ENCODE results near the gene SLC35A4. TPM values are rescaled to one million over a fixed set of nuclear protein-coding genes. Genes with fewer than 3 reads are reported as not detected.
"Not testable (repeated sequence)": the region's sequence is repeated elsewhere in the genome, so short reads cannot be mapped to it uniquely, and the experiment has no call there.

The SLC35A4 gene
- total RNA-seq, 2 donors from 2014 or later: 61.8 to 107 TPM

- TF ChIP-seq POLR2AphosphoS5 (IDR thresholded peaks at IDR 0.05) (no peak), POLR2A (IDR thresholded peaks at IDR 0.05) (no peak), CTCF (IDR thresholded peaks at IDR 0.05) (no peak)
- no peaks in the 10 kb centered on the region for H3K9me3 ChIP-seq
- intact Hi-C loops (cut with DNase I): no loop called here
- H3K27me3 ChIP-seq (replicated peaks; ENCODE audit: insufficient read depth): no peaks in the 10 kb centered on the region
- no peaks in the 10 kb centered on the region for H3K4me1 ChIP-seq (replicated peaks)
- H3K36me3 ChIP-seq: no peaks in the 10 kb centered on the region
- WGBS: 56% methylated on average over 2 of the region's 2 CpGs
- H3K4me3 ChIP-seq: no peak overlapping the region
- no peak for DNase-seq (ENCODE audit: low spot score)
- H3K27ac ChIP-seq: no peak overlapping the region
These were observed 34.2 kb downstream of the SLC35A4 start for GRCh38 chr5:140598836-140599235.

- intact Hi-C loops (cut with DNase I): no loop called here
- DNase-seq (ENCODE audit: low spot score): no peak
These were observed 35.5 kb downstream of the SLC35A4 start for GRCh38 chr5:140600096-140600495.

GRCh38 chr5:140602147-140602546 is 37.5 kb downstream of the SLC35A4 start:
- TF ChIP-seq POLR2AphosphoS5 (IDR thresholded peaks at IDR 0.05) (no peak), POLR2A (IDR thresholded peaks at IDR 0.05) (no peak), CTCF (IDR thresholded peaks at IDR 0.05) (no peak)
- DNase-seq (ENCODE audit: low spot score): no peak
- Histone ChIP-seq H3K9me3 (no peaks in the 10 kb centered on the region), H3K4me1 (replicated peaks) (no peaks in the 10 kb centered on the region), H3K4me3 (no peak overlapping the region), H3K36me3 (no peaks in the 10 kb centered on the region), H3K27ac (no peak overlapping the region), H3K27me3 (replicated peaks; ENCODE audit: insufficient read depth) (no peaks in the 10 kb centered on the region)
- intact Hi-C loops (cut with DNase I): no loop called here
- WGBS: 71% methylated on average over 4 of the region's 4 CpGs

More at GRCh38 chr5:140600096-140600495, 35.5 kb downstream of the SLC35A4 start:
- no peak overlapping the region for H3K27ac ChIP-seq
- no peak overlapping the region for H3K4me3 ChIP-seq
- TF ChIP-seq POLR2A (IDR thresholded peaks at IDR 0.05): no peak
- no peaks in the 10 kb centered on the region for H3K4me1 ChIP-seq (replicated peaks)
- H3K36me3 ChIP-seq: no peaks in the 10 kb centered on the region
- H3K9me3 ChIP-seq: no peaks in the 10 kb centered on the region
- no peaks in the 10 kb centered on the region for H3K27me3 ChIP-seq (replicated peaks; ENCODE audit: insufficient read depth)

- H3K4me1 ChIP-seq (replicated peaks); intact Hi-C loops (cut with DNase I); H3K9me3 ChIP-seq; H3K27ac ChIP-seq; H3K4me3 ChIP-seq; H3K27me3 ChIP-seq (replicated peaks; ENCODE audit: insufficient read depth); H3K36me3 ChIP-seq; DNase-seq (ENCODE audit: low spot score): not testable (repeated sequence)
- 94% methylated on average over 4 of the region's 4 CpGs for WGBS
These were observed 38.7 kb downstream of the SLC35A4 start for GRCh38 chr5:140603446-140603698.

- intact Hi-C loops (cut with DNase I): no loop called here
- Histone ChIP-seq H3K4me1 (replicated peaks) (no peaks in the 10 kb centered on the region), H3K4me3 (no peak overlapping the region), H3K27ac (no peak overlapping the region), H3K9me3 (no peaks in the 10 kb centered on the region), H3K36me3 (no peaks in the 10 kb centered on the region), H3K27me3 (replicated peaks; ENCODE audit: insufficient read depth) (no peaks in the 10 kb centered on the region)
- TF ChIP-seq POLR2AphosphoS5 (IDR thresholded peaks at IDR 0.05) (no peak), POLR2A (IDR thresholded peaks at IDR 0.05) (no peak), CTCF (IDR thresholded peaks at IDR 0.05) (no peak)
- no peak for DNase-seq (ENCODE audit: low spot score)
- WGBS: 91% methylated on average over 2 of the region's 2 CpGs
These were observed 39.1 kb downstream of the SLC35A4 start for GRCh38 chr5:140603734-140604133.

GRCh38 chr5:140605879-140606278 is 41.3 kb downstream of the SLC35A4 start:
- intact Hi-C loops (cut with DNase I): no loop called here
- no peaks in the 10 kb centered on the region for H3K27me3 ChIP-seq (replicated peaks; ENCODE audit: insufficient read depth)
- no peaks in the 10 kb centered on the region for H3K36me3 ChIP-seq
- 87% methylated on average over 3 of the region's 3 CpGs for WGBS
- H3K4me3 ChIP-seq: no peak overlapping the region
- no peak for TF ChIP-seq CTCF (IDR thresholded peaks at IDR 0.05)
- TF ChIP-seq POLR2AphosphoS5 (IDR thresholded peaks at IDR 0.05): no peak
- no peak for TF ChIP-seq POLR2A (IDR thresholded peaks at IDR 0.05)
- H3K9me3 ChIP-seq: no peaks in the 10 kb centered on the region
- no peak overlapping the region for H3K27ac ChIP-seq
- H3K4me1 ChIP-seq (replicated peaks): no peaks in the 10 kb centered on the region
- DNase-seq (ENCODE audit: low spot score): no peak

Data from prostate gland (tissue), 2 donors.